GM23338 (cell line): ENCODE data around the gene GNGT1. TPM values are rescaled to one million over a fixed set of nuclear protein-coding genes. Genes with fewer than 3 reads are reported as not detected.

ENCODE experiments used
- ATAC-seq: fragments of 200-7000 bp; cut with Tn5 transposase; 3 replicates; pipeline ENCODE4 v1.9.1; 2020
- DNase-seq: peaks from one replicate; pipeline ENCODE4 v3.0.0-alpha.2; 2015; ENCODE audit warnings: low spot score
- H2AFZ ChIP-seq: fragments of 200-600 bp; sonication (generic); 2 replicates; pipeline ENCODE4 v1.8.0; 2016; ENCODE audit warnings: antibody characterized with exemption, mild to moderate bottlenecking, moderate library complexity
- H3F3A ChIP-seq: fragments of 200-600 bp; sonication (generic); replicated peaks from 2 replicates; pipeline ENCODE4 v1.8.0; 2017; ENCODE audit warnings: antibody characterized with exemption, mixed run types, low read depth
- H3K27ac ChIP-seq: fragments of 200-600 bp; sonication (generic); 2 replicates; pipeline ENCODE4 v1.6.1; 2016; ENCODE audit warnings: low read depth
- H3K27me3 ChIP-seq: fragments of 200-600 bp; sonication (generic); 2 replicates; pipeline ENCODE4 v1.8.0; 2016; ENCODE audit warnings: mild to moderate bottlenecking, mixed run types, moderate library complexity; ENCODE audit not compliant: insufficient read depth
- H3K36me3 ChIP-seq: fragments of 200-600 bp; sonication (generic); 2 replicates; pipeline ENCODE4 v1.8.0; 2016; ENCODE audit warnings: mild to moderate bottlenecking; ENCODE audit not compliant: insufficient read depth
- H3K4me1 ChIP-seq: fragments of 200-600 bp; sonication (generic); 2 replicates; pipeline ENCODE4 v1.8.0; 2016; ENCODE audit warnings: mild to moderate bottlenecking, moderate library complexity; ENCODE audit not compliant: insufficient read depth
- H3K4me2 ChIP-seq: fragments of 200-600 bp; sonication (generic); 2 replicates; pipeline ENCODE4 v1.7.1; 2017; ENCODE audit warnings: mixed run types
- H3K4me3 ChIP-seq: fragments of 200-600 bp; sonication (generic); 2 replicates; pipeline ENCODE4 v1.6.1; 2016; ENCODE audit warnings: mixed run types
- H3K79me2 ChIP-seq: fragments of 200-600 bp; sonication (generic); replicated peaks from 2 replicates; pipeline ENCODE4 v1.8.0; 2017; ENCODE audit warnings: mild to moderate bottlenecking; ENCODE audit not compliant: insufficient read depth
- H3K9me2 ChIP-seq: fragments of 200-600 bp; sonication (generic); 2 replicates; pipeline ENCODE4 v1.8.0; 2017; ENCODE audit not compliant: insufficient read depth
- H4K20me1 ChIP-seq: fragments of 200-600 bp; sonication (generic); replicated peaks from 2 replicates; pipeline ENCODE4 v1.8.0; 2017; ENCODE audit warnings: mild to moderate bottlenecking; ENCODE audit not compliant: insufficient read depth
- H3K27ac Mint-ChIP-seq: 2 replicates; pipeline ENCODE4 v1.8.0; 2020; ENCODE audit warnings: inconsistent platforms, mild to moderate bottlenecking, moderate library complexity, mixed read lengths
- H3K27me3 Mint-ChIP-seq: 3 replicates; pipeline ENCODE4 v1.8.0; 2022; ENCODE audit warnings: low read depth, mild to moderate bottlenecking, moderate library complexity, mixed read lengths, inconsistent platforms; ENCODE audit not compliant: insufficient read depth, poor library complexity
- H3K36me3 Mint-ChIP-seq: 3 replicates; pipeline ENCODE4 v1.8.0; 2021; ENCODE audit warnings: low read depth, mild to moderate bottlenecking, inconsistent platforms, moderate library complexity, mixed read lengths
- H3K4me1 Mint-ChIP-seq: 3 replicates; pipeline ENCODE4 v1.8.0; 2020; ENCODE audit warnings: mild to moderate bottlenecking, inconsistent platforms, mixed read lengths
- H3K4me3 Mint-ChIP-seq: 3 replicates; pipeline ENCODE4 v1.8.0; 2021; ENCODE audit warnings: moderate library complexity, mild to moderate bottlenecking, inconsistent platforms, mixed read lengths
- H3K9me3 Mint-ChIP-seq: 3 replicates; pipeline ENCODE4 v1.8.0; 2020; ENCODE audit warnings: moderate library complexity, mild to moderate bottlenecking, inconsistent platforms, mixed read lengths
- CREB1 ChIP-seq: fragments of 250-450 bp; sonication (Bioruptor Pico); IDR thresholded peaks from 2 replicates; pipeline ENCODE4 v1.5.0; 2020; ENCODE audit warnings: low read depth, mild to moderate bottlenecking, moderate library complexity
- ETS1 ChIP-seq: IDR thresholded peaks from 2 replicates; pipeline ENCODE4 v1.6.1; 2016; ENCODE audit warnings: antibody characterized with exemption
- EZH2 ChIP-seq: fragments of 200-600 bp; sonication (generic); IDR thresholded peaks from one replicate; pipeline ENCODE4 v1.8.0; 2017; ENCODE audit warnings: antibody characterized with exemption, mild to moderate bottlenecking, low read depth; ENCODE audit not compliant: unreplicated experiment
- JUNB ChIP-seq: IDR thresholded peaks from one replicate; pipeline ENCODE4 v1.6.1; 2016; ENCODE audit warnings: antibody characterized with exemption; ENCODE audit not compliant: unreplicated experiment
- NANOG ChIP-seq: IDR thresholded peaks from 2 replicates; pipeline ENCODE4 v1.6.1; 2016; ENCODE audit warnings: antibody characterized with exemption, borderline replicate concordance
- POLR2AphosphoS5 ChIP-seq: IDR thresholded peaks from 2 replicates; pipeline ENCODE4 v1.6.1; 2016; ENCODE audit warnings: antibody characterized with exemption, low read depth
- REST ChIP-seq: IDR thresholded peaks from one replicate; pipeline ENCODE4 v1.6.1; 2018; ENCODE audit warnings: antibody characterized with exemption; ENCODE audit not compliant: unreplicated experiment
- STAT1 ChIP-seq: IDR thresholded peaks from one replicate; pipeline ENCODE4 v1.6.1; 2016; ENCODE audit warnings: antibody characterized with exemption; ENCODE audit not compliant: unreplicated experiment
- ZNF114 ChIP-seq: fragments of 250-450 bp; sonication (Bioruptor Pico); IDR thresholded peaks from 2 replicates; pipeline ENCODE4 v1.5.0; 2020; ENCODE audit warnings: mild to moderate bottlenecking, moderate library complexity
- ZNF331 ChIP-seq: fragments of 250-450 bp; sonication (Bioruptor Pico); IDR thresholded peaks from 2 replicates; pipeline ENCODE4 v1.5.0; 2020; ENCODE audit warnings: low read depth, mild to moderate bottlenecking, moderate library complexity
- ZNF462 ChIP-seq: fragments of 250-450 bp; sonication (Bioruptor Pico); IDR thresholded peaks from 2 replicates; pipeline ENCODE4 v1.5.0; 2020; ENCODE audit warnings: mild to moderate bottlenecking, moderate library complexity
- polyA plus RNA-seq: library from polyadenylated mRNA; unstranded; fragments of >200 nt; fragmentation: Nextera tagmentation; extraction: Ambion mirVana; gene quantifications from 2 replicates; pipeline ENCODE4 v1.2.1, GENCODE V29; 2016
- total RNA-seq: library from RNA; depleted of rRNA; stranded (reverse); fragments of >200 nt; shearing (Covaris generic); gene quantifications from 2 replicates; pipeline ENCODE4 v1.2.3, GENCODE V29; 2014

Gene GNGT1
- total and polyA plus RNA-seq, 2 experiments from 2014 or later = 1.6 TPM; not detected in 1

- TF ChIP-seq NANOG (no peak), EZH2 (no peak), ZNF114 (CRISPR knock-in tag) (no peak), CREB1 (CRISPR knock-in tag) (no peak), ZNF331 (no peak), ZNF462 (CRISPR knock-in tag) (no peak)
- Mint-ChIP-seq H3K4me3 (no peak overlapping the region), H3K9me3 (no peaks in the 10 kb centered on the region; the same call in 2 of the 3 replicates), H3K36me3 (no peaks in the 10 kb centered on the region), H3K27ac (no peak overlapping the region), H3K27me3 (peaks cover 1% of the 10 kb centered on the region), H3K4me1 (no peaks in the 10 kb centered on the region)
- ATAC-seq = no peak
- DNase-seq = no peak
- no peak overlapping the region for H3K4me3 ChIP-seq
- no peaks in the 10 kb centered on the region for H3K4me1 ChIP-seq
- no peaks in the 10 kb centered on the region for H3K79me2 ChIP-seq
- H3K9me2 ChIP-seq = no peaks in the 10 kb centered on the region
- H3K27me3 ChIP-seq = no peaks in the 10 kb centered on the region
- H3K36me3 ChIP-seq = no peaks in the 10 kb centered on the region
- H4K20me1 ChIP-seq = no peaks in the 10 kb centered on the region
- no peak overlapping the region for H2AFZ ChIP-seq
- no peak overlapping the region for H3K4me2 ChIP-seq
- H3K27ac ChIP-seq = no peak overlapping the region
- H3F3A ChIP-seq = no peaks in the 10 kb centered on the region
Observed at GRCh38 chr7:93862651-93863050, 43.7 kb upstream of the GNGT1 start.

GRCh38 chr7:93866886-93867285 lies 39.5 kb upstream of the GNGT1 start:
- H3K27ac ChIP-seq = no peak overlapping the region
- H3K27me3 Mint-ChIP-seq = peaks cover 1% of the 10 kb centered on the region
- no peaks in the 10 kb centered on the region; the same call in 2 of the 3 replicates for H3K9me3 Mint-ChIP-seq
- H3K36me3 ChIP-seq = no peaks in the 10 kb centered on the region
- no peaks in the 10 kb centered on the region for H3K9me2 ChIP-seq
- no peaks in the 10 kb centered on the region for H3F3A ChIP-seq
- no peak overlapping the region for H3K27ac Mint-ChIP-seq
- H3K4me1 Mint-ChIP-seq = no peaks in the 10 kb centered on the region
- no peak overlapping the region for H2AFZ ChIP-seq
- H3K79me2 ChIP-seq = no peaks in the 10 kb centered on the region
- no peaks in the 10 kb centered on the region for H4K20me1 ChIP-seq
- H3K36me3 Mint-ChIP-seq = no peaks in the 10 kb centered on the region
- H3K4me3 ChIP-seq = no peak overlapping the region
- no peak overlapping the region for H3K4me3 Mint-ChIP-seq
- no peak for DNase-seq
- no peak for ATAC-seq
- no peaks in the 10 kb centered on the region for H3K4me1 ChIP-seq
- H3K27me3 ChIP-seq = no peaks in the 10 kb centered on the region
- H3K4me2 ChIP-seq = no peak overlapping the region
- no peak for TF ChIP-seq JUNB
- no peak for TF ChIP-seq ETS1
- TF ChIP-seq STAT1 = no peak
- no peak for TF ChIP-seq REST
- no peak for TF ChIP-seq NANOG
- no peak for TF ChIP-seq POLR2AphosphoS5
